Measurements from ENCODE around the gene BOC. TPM values are rescaled to one million over a fixed set of nuclear protein-coding genes. Genes with fewer than 3 reads are reported as not detected.

The BOC gene
- total RNA-seq, 1 experiment from 2014 or later = 0.07 TPM

GRCh38 chr3:113292933-113293332 is 81.6 kb downstream of the BOC start:
- Mint-ChIP-seq H3K4me1 (ENCODE audit: low read depth, unreplicated experiment) (no peaks in the 10 kb centered on the region), H3K27ac (ENCODE audit: unreplicated experiment) (no peak overlapping the region), H3K27me3 (ENCODE audit: unreplicated experiment) (no peaks in the 10 kb centered on the region), H3K4me3 (ENCODE audit: low read depth, unreplicated experiment) (no peak overlapping the region), H3K9me3 (ENCODE audit: low read depth, unreplicated experiment) (no peaks in the 10 kb centered on the region), H3K36me3 (ENCODE audit: insufficient read depth, unreplicated experiment) (no peaks in the 10 kb centered on the region)
- no peak for DNase-seq
- intact Hi-C loops (cut with micrococcal nuclease; ENCODE audit: unreplicated experiment) = no loop called here
- CTCF ChIA-PET = no interaction called here
- no peak for TF ChIP-seq CTCF (IDR thresholded peaks at IDR 0.05; ENCODE audit: unreplicated experiment)
- no TSS peak for BruUV-seq (replicated peaks)

- Mint-ChIP-seq H3K4me1 (ENCODE audit: low read depth, unreplicated experiment) (no peaks in the 10 kb centered on the region), H3K27me3 (ENCODE audit: unreplicated experiment) (no peaks in the 10 kb centered on the region), H3K9me3 (ENCODE audit: low read depth, unreplicated experiment) (no peaks in the 10 kb centered on the region), H3K36me3 (ENCODE audit: insufficient read depth, unreplicated experiment) (no peaks in the 10 kb centered on the region), H3K4me3 (ENCODE audit: low read depth, unreplicated experiment) (no peak overlapping the region), H3K27ac (ENCODE audit: unreplicated experiment) (no peak overlapping the region)
- BruUV-seq (replicated peaks) = no TSS peak
- DNase-seq = no peak
- intact Hi-C loops (cut with micrococcal nuclease; ENCODE audit: unreplicated experiment) = no loop called here
- TF ChIP-seq CTCF (IDR thresholded peaks at IDR 0.05; ENCODE audit: unreplicated experiment) = no peak
- CTCF ChIA-PET = no interaction called here
Measured at GRCh38 chr3:113293348-113293747, 82.0 kb downstream of the BOC start.

GRCh38 chr3:113295463-113295862 is 84.1 kb downstream of the BOC start:
- DNase-seq = no peak
- no peaks in the 10 kb centered on the region for H3K27me3 Mint-ChIP-seq (ENCODE audit: unreplicated experiment)
- no peak overlapping the region for H3K27ac Mint-ChIP-seq (ENCODE audit: unreplicated experiment)
- TF ChIP-seq CTCF (IDR thresholded peaks at IDR 0.05; ENCODE audit: unreplicated experiment) = no peak
- H3K4me3 Mint-ChIP-seq (ENCODE audit: low read depth, unreplicated experiment) = no peak overlapping the region
- no TSS peak for BruUV-seq (replicated peaks)
- no peaks in the 10 kb centered on the region for H3K4me1 Mint-ChIP-seq (ENCODE audit: low read depth, unreplicated experiment)
- H3K36me3 Mint-ChIP-seq (ENCODE audit: insufficient read depth, unreplicated experiment) = no peaks in the 10 kb centered on the region
- no peaks in the 10 kb centered on the region for H3K9me3 Mint-ChIP-seq (ENCODE audit: low read depth, unreplicated experiment)
- CTCF ChIA-PET = no interaction called here
- intact Hi-C loops (cut with micrococcal nuclease; ENCODE audit: unreplicated experiment) = no loop called here

- no peak for DNase-seq
- Mint-ChIP-seq H3K27ac (ENCODE audit: unreplicated experiment) (no peak overlapping the region), H3K4me1 (ENCODE audit: low read depth, unreplicated experiment) (no peaks in the 10 kb centered on the region), H3K27me3 (ENCODE audit: unreplicated experiment) (no peaks in the 10 kb centered on the region), H3K36me3 (ENCODE audit: insufficient read depth, unreplicated experiment) (no peaks in the 10 kb centered on the region), H3K4me3 (ENCODE audit: low read depth, unreplicated experiment) (no peak overlapping the region), H3K9me3 (ENCODE audit: low read depth, unreplicated experiment) (no peaks in the 10 kb centered on the region)
- intact Hi-C loops (cut with micrococcal nuclease; ENCODE audit: unreplicated experiment) = no loop called here
- no TSS peak for BruUV-seq (replicated peaks)
- TF ChIP-seq CTCF (IDR thresholded peaks at IDR 0.05; ENCODE audit: unreplicated experiment) = no peak
- CTCF ChIA-PET = no interaction called here
Measured at GRCh38 chr3:113297287-113297686, 85.9 kb downstream of the BOC start.

- no peak for DNase-seq
- CTCF ChIA-PET = no interaction called here
- no TSS peak for BruUV-seq (replicated peaks)
- H3K9me3 Mint-ChIP-seq (ENCODE audit: low read depth, unreplicated experiment) = no peaks in the 10 kb centered on the region
- TF ChIP-seq CTCF (IDR thresholded peaks at IDR 0.05; ENCODE audit: unreplicated experiment) = no peak
- H3K4me3 Mint-ChIP-seq (ENCODE audit: low read depth, unreplicated experiment) = no peak overlapping the region
- no peaks in the 10 kb centered on the region for H3K4me1 Mint-ChIP-seq (ENCODE audit: low read depth, unreplicated experiment)
- no peaks in the 10 kb centered on the region for H3K36me3 Mint-ChIP-seq (ENCODE audit: insufficient read depth, unreplicated experiment)
- H3K27me3 Mint-ChIP-seq (ENCODE audit: unreplicated experiment) = no peaks in the 10 kb centered on the region
- no peak overlapping the region for H3K27ac Mint-ChIP-seq (ENCODE audit: unreplicated experiment)
- intact Hi-C loops (cut with micrococcal nuclease; ENCODE audit: unreplicated experiment) = no loop called here
Measured at GRCh38 chr3:113297841-113298240, 86.5 kb downstream of the BOC start.

Data from Calu3 (cell line).